ENCODE data around the gene CEMIP.

DNA sequence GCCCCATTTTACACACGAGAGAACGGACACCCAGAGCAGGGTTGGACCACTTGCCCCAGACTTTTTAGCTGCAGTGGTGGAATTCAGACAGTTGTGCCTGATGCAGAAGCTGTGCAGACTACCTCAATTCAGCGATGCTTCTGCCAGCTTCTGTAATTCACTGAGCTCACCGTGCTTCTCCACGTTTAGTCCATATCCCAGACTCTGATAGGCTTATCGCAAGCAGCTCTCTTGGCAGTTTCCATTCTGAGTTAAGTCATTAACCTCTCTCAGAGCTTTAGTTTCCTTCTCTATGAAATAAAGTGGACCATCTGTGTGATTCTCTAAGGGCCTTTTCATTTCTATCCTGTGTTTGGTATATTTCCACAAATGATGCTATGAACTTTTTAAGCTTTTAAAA is 47.0 kb upstream of the CEMIP start:
- TF ChIP-seq MXI1 (IDR thresholded peaks at IDR 0.05; ENCODE audit: borderline replicate concordance, low read depth, low read length) (no peak), POLR2A (IDR thresholded peaks at IDR 0.05; ENCODE audit: low read depth, low read length) (no peak), RFX5 (IDR thresholded peaks at IDR 0.05; ENCODE audit: low read depth, low read length) (no peak), RAD21 (IDR thresholded peaks at IDR 0.05; ENCODE audit: low read length) (no peak), MAZ (IDR thresholded peaks at IDR 0.05; ENCODE audit: borderline replicate concordance, low read depth, low read length) (no peak), CEBPB (IDR thresholded peaks at IDR 0.05; ENCODE audit: low read depth, low read length) (no peak)
- TF ChIP-seq, protein P1, sequence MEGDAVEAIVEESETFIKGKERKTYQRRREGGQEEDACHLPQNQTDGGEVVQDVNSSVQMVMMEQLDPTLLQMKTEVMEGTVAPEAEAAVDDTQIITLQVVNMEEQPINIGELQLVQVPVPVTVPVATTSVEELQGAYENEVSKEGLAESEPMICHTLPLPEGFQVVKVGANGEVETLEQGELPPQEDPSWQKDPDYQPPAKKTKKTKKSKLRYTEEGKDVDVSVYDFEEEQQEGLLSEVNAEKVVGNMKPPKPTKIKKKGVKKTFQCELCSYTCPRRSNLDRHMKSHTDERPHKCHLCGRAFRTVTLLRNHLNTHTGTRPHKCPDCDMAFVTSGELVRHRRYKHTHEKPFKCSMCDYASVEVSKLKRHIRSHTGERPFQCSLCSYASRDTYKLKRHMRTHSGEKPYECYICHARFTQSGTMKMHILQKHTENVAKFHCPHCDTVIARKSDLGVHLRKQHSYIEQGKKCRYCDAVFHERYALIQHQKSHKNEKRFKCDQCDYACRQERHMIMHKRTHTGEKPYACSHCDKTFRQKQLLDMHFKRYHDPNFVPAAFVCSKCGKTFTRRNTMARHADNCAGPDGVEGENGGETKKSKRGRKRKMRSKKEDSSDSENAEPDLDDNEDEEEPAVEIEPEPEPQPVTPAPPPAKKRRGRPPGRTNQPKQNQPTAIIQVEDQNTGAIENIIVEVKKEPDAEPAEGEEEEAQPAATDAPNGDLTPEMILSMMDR (conservative IDR thresholded peaks at IDR 0.05; ENCODE audit: low read depth, low read length) = no peak

Data from IMR-90 (cell line).